ENCODE data around the gene VTI1B.
A peak's percentile ranks its signal among the peaks of the same experiment; 100 is the strongest.
"Not testable (repeated sequence)": the region's sequence is repeated elsewhere in the genome, so short reads cannot be mapped to it uniquely, and the experiment has no call there.

The VTI1B gene

DNA sequence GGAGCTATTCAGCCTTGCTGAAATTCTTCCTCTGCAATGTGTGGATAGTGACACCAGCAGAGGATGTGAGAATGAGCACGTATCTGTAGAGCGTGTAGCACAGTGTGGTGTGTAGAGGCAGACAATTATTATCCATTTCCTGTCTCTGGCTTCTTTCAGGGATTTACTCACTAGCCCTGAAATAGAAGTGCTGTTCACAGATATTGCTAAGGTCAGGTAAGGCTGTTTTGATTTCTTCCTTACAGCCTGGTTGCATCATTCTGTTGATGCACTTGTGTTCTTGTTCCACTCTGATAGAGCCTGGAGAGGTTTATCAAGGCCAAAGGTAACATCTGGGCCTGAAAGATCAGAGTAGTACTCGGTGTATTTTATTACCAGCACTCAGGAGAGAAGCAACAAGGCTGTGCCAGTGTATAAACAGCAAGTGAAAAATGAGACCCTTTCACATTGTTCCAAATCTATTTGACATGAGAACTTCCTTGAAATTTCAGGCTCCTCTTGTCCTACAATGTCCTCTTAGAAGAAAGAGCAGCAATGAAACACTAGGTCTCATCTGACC lies 38.0 kb downstream of the VTI1B start:
- no peak for DNase-seq (ENCODE audit: low read depth, low spot score)
- H3K36me3 ChIP-seq (ENCODE audit: control insufficient read depth, insufficient read depth, low read length) = no peaks in the 10 kb centered on the region
- H3K9me3 ChIP-seq (ENCODE audit: control insufficient read depth, insufficient read depth, low read length) = no peaks in the 10 kb centered on the region
- no peaks in the 10 kb centered on the region for H3K27me3 ChIP-seq (ENCODE audit: control insufficient read depth, insufficient read depth, low read length)
- no peak overlapping the region for H3K27ac ChIP-seq (ENCODE audit: low read length)
- H3K4me3 ChIP-seq (ENCODE audit: low read length) = no peak overlapping the region
- H3K4me1 ChIP-seq (ENCODE audit: control insufficient read depth, insufficient read depth, low read length) = no peaks in the 10 kb centered on the region
- WGBS (ENCODE audit: insufficient coverage, insufficient read length) = no CpG with 5 or more reads among the region's 3 CpGs

DNA sequence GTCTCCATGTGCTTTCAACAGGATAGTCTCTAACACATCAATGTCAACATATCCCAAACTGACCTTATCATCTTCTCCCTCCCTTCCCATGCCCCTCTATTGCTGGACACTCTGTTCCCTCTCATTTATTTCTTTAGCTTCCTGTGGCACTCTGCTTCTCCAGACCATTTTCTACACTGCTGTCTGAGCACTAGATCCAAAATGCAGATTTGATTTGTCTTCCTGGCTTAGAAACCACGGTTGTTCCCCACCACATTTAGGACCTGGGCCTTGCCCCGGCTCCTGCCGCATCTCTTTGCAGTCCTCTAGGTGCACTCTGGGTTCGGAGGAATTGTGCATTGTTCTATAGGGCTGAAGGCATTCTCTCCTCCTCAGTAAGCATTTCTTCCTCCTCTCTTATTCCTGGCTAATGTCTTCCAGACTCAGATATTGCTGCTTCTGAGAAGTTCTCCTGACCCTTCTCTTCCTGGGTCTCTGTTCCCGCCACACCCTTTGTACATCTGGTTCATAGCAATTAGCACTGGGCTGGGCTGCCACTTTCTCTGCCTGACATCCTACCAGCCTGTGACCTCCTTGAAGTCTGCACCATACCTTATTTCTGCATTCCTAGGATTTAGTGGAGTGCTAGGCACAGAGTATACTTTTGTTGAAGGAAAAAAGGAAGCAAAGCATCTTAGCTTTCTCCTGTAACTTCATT lies 40.8 kb downstream of the VTI1B start:
- Histone ChIP-seq H3K4me3 (ENCODE audit: low read length) (no peak overlapping the region), H3K4me1 (ENCODE audit: control insufficient read depth, insufficient read depth, low read length) (no peaks in the 10 kb centered on the region), H3K27ac (ENCODE audit: low read length) (no peak overlapping the region), H3K27me3 (ENCODE audit: control insufficient read depth, insufficient read depth, low read length) (no peaks in the 10 kb centered on the region), H3K9me3 (ENCODE audit: control insufficient read depth, insufficient read depth, low read length) (no peaks in the 10 kb centered on the region), H3K36me3 (ENCODE audit: control insufficient read depth, insufficient read depth, low read length) (no peaks in the 10 kb centered on the region)
- DNase-seq (ENCODE audit: low read depth, low spot score) = no peak
- no CpG with 5 or more reads among the region's 5 CpGs for whole genome bisulfite sequencing (ENCODE audit: insufficient coverage, insufficient read length)

DNA sequence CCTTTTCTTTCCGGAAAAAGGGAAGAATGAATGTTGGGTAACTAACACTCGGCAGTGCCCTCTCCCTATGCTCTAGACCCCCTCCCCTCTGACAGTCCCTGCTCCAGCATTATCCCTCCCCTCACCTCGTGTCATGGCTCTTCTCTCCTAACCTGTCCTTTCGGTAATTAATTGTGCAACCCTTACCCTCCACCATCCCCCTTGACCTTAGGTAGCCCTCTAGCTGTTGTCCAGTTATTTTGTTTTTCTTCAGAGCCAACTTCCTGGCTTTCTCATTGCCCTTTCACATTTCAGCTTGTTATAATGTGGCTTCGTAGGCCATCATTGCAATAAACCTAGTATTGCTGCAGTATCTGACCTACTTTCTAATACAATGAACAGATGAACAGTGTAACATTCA lies 43.5 kb downstream of the VTI1B start:
- DNase-seq (ENCODE audit: low read depth, low spot score) = no peak
- no peak overlapping the region for H3K4me3 ChIP-seq (ENCODE audit: low read length)
- no peaks in the 10 kb centered on the region for H3K9me3 ChIP-seq (ENCODE audit: control insufficient read depth, insufficient read depth, low read length)
- no CpG with 5 or more reads among the region's 5 CpGs for WGBS (ENCODE audit: insufficient coverage, insufficient read length)
- no peaks in the 10 kb centered on the region for H3K4me1 ChIP-seq (ENCODE audit: control insufficient read depth, insufficient read depth, low read length)
- H3K27me3 ChIP-seq (ENCODE audit: control insufficient read depth, insufficient read depth, low read length) = no peaks in the 10 kb centered on the region
- no peak overlapping the region for H3K27ac ChIP-seq (ENCODE audit: low read length)
- H3K36me3 ChIP-seq (ENCODE audit: control insufficient read depth, insufficient read depth, low read length) = no peaks in the 10 kb centered on the region

DNA sequence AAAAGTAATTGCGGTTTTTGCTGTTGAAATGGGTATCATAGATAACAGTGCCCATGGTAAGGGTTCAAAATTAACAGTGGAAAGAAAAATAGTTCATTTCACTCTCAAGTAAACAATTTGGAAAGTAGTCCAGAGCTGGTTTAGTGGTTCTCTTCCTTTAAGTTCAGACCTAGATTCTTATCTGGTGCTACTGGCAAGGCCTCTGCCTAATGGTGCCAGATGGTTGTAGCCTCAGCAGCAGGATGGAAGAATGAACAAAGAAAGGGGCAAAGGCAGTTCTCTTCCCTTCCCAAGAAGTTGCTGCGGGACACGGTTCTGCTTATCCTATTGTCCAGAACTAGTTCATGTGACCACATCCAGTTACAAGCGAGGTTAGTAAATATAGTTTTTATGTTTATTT lies 44.2 kb downstream of the VTI1B start:
- no peak overlapping the region for H3K4me3 ChIP-seq (ENCODE audit: low read length)
- no CpG with 5 or more reads among the region's 4 CpGs for WGBS (ENCODE audit: insufficient coverage, insufficient read length)
- H3K4me1 ChIP-seq (ENCODE audit: control insufficient read depth, insufficient read depth, low read length) = no peaks in the 10 kb centered on the region
- no peaks in the 10 kb centered on the region for H3K27me3 ChIP-seq (ENCODE audit: control insufficient read depth, insufficient read depth, low read length)
- no peak overlapping the region for H3K27ac ChIP-seq (ENCODE audit: low read length)
- no peak for DNase-seq (ENCODE audit: low read depth, low spot score)
- H3K9me3 ChIP-seq (ENCODE audit: control insufficient read depth, insufficient read depth, low read length) = no peaks in the 10 kb centered on the region
- H3K36me3 ChIP-seq (ENCODE audit: control insufficient read depth, insufficient read depth, low read length) = no peaks in the 10 kb centered on the region

DNA sequence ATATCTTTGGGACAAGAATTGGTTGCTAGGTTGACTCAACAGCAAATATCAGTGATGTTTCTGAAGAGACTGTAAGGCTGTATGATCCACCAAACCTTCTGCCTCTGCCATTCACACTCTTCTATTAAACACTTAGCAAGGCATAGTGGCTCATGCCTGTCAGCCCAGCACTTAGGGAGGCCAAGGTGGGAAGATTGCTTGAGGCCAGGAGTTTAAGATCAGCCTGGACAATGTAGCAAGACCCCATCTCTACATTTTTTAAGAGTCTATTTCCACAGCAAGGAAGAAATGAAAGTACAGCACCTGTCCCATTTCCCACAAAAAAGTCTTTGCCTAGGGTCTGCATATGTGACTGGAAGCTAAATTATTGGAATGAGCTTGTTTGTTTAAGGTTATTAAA lies 46.9 kb downstream of the VTI1B start:
- Histone ChIP-seq H3K4me3 (ENCODE audit: low read length) (no peak overlapping the region), H3K27ac (ENCODE audit: low read length) (no peak overlapping the region), H3K27me3 (ENCODE audit: control insufficient read depth, insufficient read depth, low read length) (no peaks in the 10 kb centered on the region), H3K36me3 (ENCODE audit: control insufficient read depth, insufficient read depth, low read length) (no peaks in the 10 kb centered on the region; the same call in 1 of the 2 replicates), H3K9me3 (ENCODE audit: control insufficient read depth, insufficient read depth, low read length) (no peaks in the 10 kb centered on the region), H3K4me1 (ENCODE audit: control insufficient read depth, insufficient read depth, low read length) (no peaks in the 10 kb centered on the region)
- no peak for DNase-seq (ENCODE audit: low read depth, low spot score)

DNA sequence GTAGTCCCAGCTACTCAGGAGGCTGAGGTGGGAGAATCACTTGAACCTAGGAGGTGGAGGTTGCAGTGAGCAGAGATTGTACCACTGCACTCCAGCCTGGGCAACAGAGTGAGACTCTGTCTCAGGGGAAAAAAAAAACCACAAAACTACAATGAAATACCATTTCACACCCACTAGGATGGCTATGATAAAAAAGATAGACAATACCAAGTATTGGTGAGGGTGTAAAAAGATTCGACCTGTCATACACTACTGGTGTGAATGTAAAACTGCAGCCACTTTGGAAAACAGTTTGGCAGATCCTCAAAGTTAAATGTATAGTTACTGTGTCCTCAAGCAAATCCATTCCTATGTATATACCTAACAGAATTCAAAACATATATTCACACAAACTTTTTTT lies 48.3 kb downstream of the VTI1B start:
- not testable (repeated sequence) for H3K27me3 ChIP-seq (ENCODE audit: control insufficient read depth, insufficient read depth, low read length); DNase-seq (ENCODE audit: low read depth, low spot score); H3K9me3 ChIP-seq (ENCODE audit: control insufficient read depth, insufficient read depth, low read length); H3K27ac ChIP-seq (ENCODE audit: low read length); H3K36me3 ChIP-seq (ENCODE audit: control insufficient read depth, insufficient read depth, low read length); H3K4me3 ChIP-seq (ENCODE audit: low read length); H3K4me1 ChIP-seq (ENCODE audit: control insufficient read depth, insufficient read depth, low read length)
- no CpG with 5 or more reads among the region's 1 CpG for WGBS (ENCODE audit: insufficient coverage, insufficient read length)

DNA sequence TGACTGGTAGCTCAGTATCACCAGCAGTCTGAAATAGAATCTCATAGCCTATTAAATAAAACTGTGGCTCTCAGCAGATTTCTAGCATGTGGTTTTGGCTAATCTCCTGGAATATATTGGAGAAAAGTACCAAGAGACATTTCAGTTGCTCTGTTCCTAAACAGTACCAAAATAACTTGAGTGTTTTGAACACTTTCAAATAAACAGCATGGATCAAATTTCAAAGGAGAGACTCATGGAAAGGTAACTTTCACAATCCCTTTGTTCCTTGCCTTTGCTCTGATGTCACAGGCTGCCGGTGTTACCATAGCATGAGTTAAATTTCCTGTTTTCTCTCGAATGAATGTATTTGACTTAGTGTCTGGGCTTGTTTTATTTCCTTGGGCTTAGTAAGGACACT lies 51.3 kb downstream of the VTI1B start:
- DNase-seq (ENCODE audit: low read depth, low spot score) = no peak
- Histone ChIP-seq H3K36me3 (ENCODE audit: control insufficient read depth, insufficient read depth, low read length) (no peaks in the 10 kb centered on the region; the same call in 1 of the 2 replicates), H3K4me3 (ENCODE audit: low read length) (no peak overlapping the region), H3K27me3 (ENCODE audit: control insufficient read depth, insufficient read depth, low read length) (no peaks in the 10 kb centered on the region; the same call in 1 of the 2 replicates), H3K9me3 (ENCODE audit: control insufficient read depth, insufficient read depth, low read length) (no peaks in the 10 kb centered on the region), H3K4me1 (ENCODE audit: control insufficient read depth, insufficient read depth, low read length) (peaks cover 3% of the 10 kb centered on the region; the same call in 1 of the 2 replicates), H3K27ac (ENCODE audit: low read length) (no peak overlapping the region)
- WGBS (ENCODE audit: insufficient coverage, insufficient read length) = no CpG with 5 or more reads among the region's 2 CpGs

DNA sequence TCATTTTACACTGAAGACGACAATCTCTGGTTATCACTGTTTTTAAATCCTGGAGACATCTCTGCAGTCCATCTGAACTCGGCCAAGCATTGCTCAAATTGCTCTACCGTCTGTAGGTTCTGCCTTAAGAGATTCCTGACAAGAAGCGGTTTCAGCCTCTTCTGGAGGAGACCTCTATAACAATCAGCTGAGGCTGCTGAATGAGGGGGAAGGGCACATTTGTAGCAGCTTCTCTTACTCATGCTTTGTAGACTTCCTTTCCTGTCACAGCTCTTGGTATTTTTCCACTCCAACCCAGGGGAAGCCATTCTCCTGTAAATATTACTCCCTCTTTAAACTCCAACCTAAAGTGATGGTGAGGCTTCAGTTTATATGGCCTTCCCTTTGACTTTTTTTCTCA lies 51.8 kb downstream of the VTI1B start:
- DNase-seq (ENCODE audit: low read depth, low spot score) = no peak
- Histone ChIP-seq H3K9me3 (ENCODE audit: control insufficient read depth, insufficient read depth, low read length) (no peaks in the 10 kb centered on the region), H3K36me3 (ENCODE audit: control insufficient read depth, insufficient read depth, low read length) (no peaks in the 10 kb centered on the region; the same call in 1 of the 2 replicates), H3K4me1 (ENCODE audit: control insufficient read depth, insufficient read depth, low read length) (peaks cover 3% of the 10 kb centered on the region; the same call in 1 of the 2 replicates), H3K27ac (ENCODE audit: low read length) (no peak overlapping the region), H3K27me3 (ENCODE audit: control insufficient read depth, insufficient read depth, low read length) (no peaks in the 10 kb centered on the region; the same call in 1 of the 2 replicates), H3K4me3 (ENCODE audit: low read length) (no peak overlapping the region)
- WGBS (ENCODE audit: insufficient coverage, insufficient read length) = no CpG with 5 or more reads among the region's 4 CpGs

DNA sequence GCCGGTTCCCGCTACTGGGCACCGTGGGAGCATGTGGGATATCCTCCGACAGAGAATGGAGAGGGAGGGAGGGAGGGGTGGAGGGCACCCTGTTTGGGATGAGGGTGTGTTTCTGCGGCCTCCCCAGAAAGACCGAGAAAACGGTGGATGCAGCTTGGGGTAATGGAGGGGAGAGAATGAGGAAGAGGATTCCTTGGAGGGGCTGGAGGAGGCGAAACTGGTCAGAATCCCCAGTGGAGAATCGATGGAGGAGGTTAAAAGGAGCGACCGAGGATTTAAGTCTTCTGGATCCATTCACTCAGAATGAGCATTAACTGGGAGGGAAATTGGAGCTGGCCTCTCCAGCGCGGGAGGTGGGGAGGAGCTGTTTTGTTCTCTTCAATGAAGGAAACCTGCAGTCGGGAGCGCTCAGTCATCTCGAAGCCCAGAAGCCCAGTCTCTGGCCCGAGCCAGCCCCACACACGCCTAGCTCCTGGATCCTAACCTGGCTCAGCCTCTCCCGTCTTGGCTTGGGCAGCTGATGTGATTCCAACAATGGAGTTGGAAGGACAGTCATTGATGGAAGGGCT lies 54.1 kb downstream of the VTI1B start:
- DNase-seq (ENCODE audit: low read depth, low spot score) = no peak
- peak overlapping the region; percentile 68; the same call in 1 of the 2 replicates for H3K4me3 ChIP-seq (ENCODE audit: low read length)
- no peaks in the 10 kb centered on the region; the same call in 1 of the 2 replicates for H3K36me3 ChIP-seq (ENCODE audit: control insufficient read depth, insufficient read depth, low read length)
- H3K27me3 ChIP-seq (ENCODE audit: control insufficient read depth, insufficient read depth, low read length) = no peaks in the 10 kb centered on the region; the same call in 1 of the 2 replicates
- H3K4me1 ChIP-seq (ENCODE audit: control insufficient read depth, insufficient read depth, low read length) = peaks cover 3% of the 10 kb centered on the region; the same call in 1 of the 2 replicates
- no peak overlapping the region for H3K27ac ChIP-seq (ENCODE audit: low read length)
- no CpG with 5 or more reads among the region's 19 CpGs for WGBS (ENCODE audit: insufficient coverage, insufficient read length)
- no peaks in the 10 kb centered on the region for H3K9me3 ChIP-seq (ENCODE audit: control insufficient read depth, insufficient read depth, low read length)

DNA sequence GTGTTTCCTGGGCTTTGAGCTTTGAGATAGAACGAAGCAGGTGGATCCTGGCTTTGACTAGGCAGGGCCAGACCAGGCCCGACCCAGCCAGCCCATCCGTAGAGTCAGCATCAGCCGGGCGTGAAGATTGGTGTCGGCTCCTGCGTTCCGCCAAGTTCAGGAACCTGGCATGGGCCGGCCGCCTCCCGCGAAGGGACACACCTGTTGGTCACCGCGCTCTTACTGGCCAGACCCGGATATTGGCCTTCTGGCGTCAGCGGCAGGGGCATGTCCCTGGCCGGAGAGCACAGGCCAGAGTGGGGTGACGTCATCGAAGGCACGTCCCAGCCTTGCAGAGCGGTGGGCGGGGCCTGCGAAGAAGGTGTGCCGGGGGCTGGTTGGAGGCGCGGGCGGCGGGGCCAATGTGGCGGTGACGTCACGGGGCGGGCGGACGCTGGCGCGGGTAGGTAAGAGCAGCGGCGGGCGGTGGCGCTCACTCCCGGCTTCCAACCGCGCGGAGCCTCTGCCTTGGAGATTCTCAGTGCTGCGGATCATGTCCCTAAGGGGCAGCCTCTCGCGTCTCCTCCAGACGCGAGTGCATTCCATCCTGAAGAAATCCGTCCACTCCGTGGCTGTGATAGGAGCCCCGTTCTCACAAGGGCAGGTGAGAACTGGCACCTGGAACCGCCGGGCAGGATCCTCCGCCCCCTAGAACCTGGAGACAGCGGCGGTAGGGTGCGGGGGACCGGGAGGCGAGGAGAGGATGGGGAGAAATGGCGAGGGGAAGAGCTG lies 54.8 kb downstream of the VTI1B start, which contains the start of gene ARG2:
TSS of gene ARG2 (plus strand) at position 475 of the 771 bp plus-strand sequence. CDS start at position 533, 58 bp downstream.
- Histone ChIP-seq H3K36me3 (ENCODE audit: control insufficient read depth, insufficient read depth, low read length) (no peaks in the 10 kb centered on the region; the same call in 1 of the 2 replicates), H3K4me1 (ENCODE audit: control insufficient read depth, insufficient read depth, low read length) (peaks cover 3% of the 10 kb centered on the region; the same call in 1 of the 2 replicates), H3K4me3 (ENCODE audit: low read length) (peak within 1 kb of the TSS; percentile 68; the same call in 1 of the 2 replicates), H3K27ac (ENCODE audit: low read length) (no peak within 1 kb of the TSS), H3K9me3 (ENCODE audit: control insufficient read depth, insufficient read depth, low read length) (no peaks in the 10 kb centered on the region), H3K27me3 (ENCODE audit: control insufficient read depth, insufficient read depth, low read length) (no peaks in the 10 kb centered on the region; the same call in 1 of the 2 replicates)
- peak; percentile 95 for DNase-seq (ENCODE audit: low read depth, low spot score)
- WGBS (ENCODE audit: insufficient coverage, insufficient read length) = no CpG with 5 or more reads among the region's 62 CpGs

Measured in iPS DF 6.9 (cell line).